Psoas muscle (tissue), 8 donors: Measurements from ENCODE around the gene SACS. TPM values are rescaled to one million over a fixed set of nuclear protein-coding genes. Genes with fewer than 3 reads are reported as not detected.

ENCODE experiments used
- ATAC-seq, 4 donors: fragments of 200-7000 bp; cut with Tn5 transposase; one replicate each; pipeline ENCODE4 v1.9.1; 2020; ENCODE audit warnings: moderate library complexity in 3 of 4, mild to moderate bottlenecking in 2 of 4
- DNase-seq, 2 donors: peaks; one replicate each; pipeline ENCODE4 v3.0.0-alpha.2; 2020
- H3K27ac ChIP-seq: fragments of 200-600 bp; one replicate; pipeline ENCODE4 v1.8.0; 2022
- H3K27me3 ChIP-seq, 3 donors: fragments of 200-600 bp in 1 of 3; one replicate each; pipeline versions ENCODE4 v1.6.1 to v1.8.0; 2013 to 2022; ENCODE audit warnings: low read length in 2 of 3, mild to moderate bottlenecking in 2 of 3, moderate library complexity in 1 of 3; ENCODE audit not compliant: insufficient read depth in 3 of 3
- H3K36me3 ChIP-seq, 2 donors: fragments of 200-600 bp in 1 of 2; one replicate each; pipeline versions ENCODE4 v1.6.1 to v1.8.0; 2013 to 2022; ENCODE audit warnings: low read depth in 1 of 2, mild to moderate bottlenecking in 1 of 2, moderate library complexity in 1 of 2; ENCODE audit not compliant: insufficient read depth in 1 of 2
- H3K4me1 ChIP-seq: fragments of 200-600 bp; one replicate; pipeline ENCODE4 v1.8.0; 2022
- H3K4me3 ChIP-seq: fragments of 200-600 bp; one replicate; pipeline ENCODE4 v1.8.0; 2022; ENCODE audit warnings: mild to moderate bottlenecking
- H3K9me3 ChIP-seq: fragments of 200-600 bp; one replicate; pipeline ENCODE4 v1.8.0; 2022
- CTCF ChIP-seq: fragments of 200-600 bp; IDR thresholded peaks from one replicate; pipeline ENCODE4 v1.8.0; 2022; ENCODE audit warnings: antibody characterized with exemption
- WGBS, 3 donors: extraction: QIAGEN DNeasy Blood & Tissue Kit; methylation state at CpG; one replicate each; pipeline versions ENCODE4 v1.1.6 to v1.1.7; 2013; 5-methylcytosine and 5-hydroxymethylcytosine counted together
- intact Hi-C, 2 donors: fragments of 100-400 bp; cut with DNase I; formaldehyde crosslinking; loops; one replicate each; pipeline versions ENCODE4 v1.11.0 to v1.14.2; 2022
- long read RNA-seq, 2 donors: library from polyadenylated mRNA; unstranded; transcript quantifications; one replicate each; pipeline ENCODE4 v2.0.0, GENCODE V29; 2021
- polyA plus RNA-seq, 3 donors: library from polyadenylated mRNA; stranded (reverse); fragments of 200-250 nt; gene quantifications; one replicate each; pipeline ENCODE4 v1.2.3, GENCODE V29; 2013
- total RNA-seq, 4 donors: library from RNA; stranded (reverse); fragmentation: NEBNext Ultra II Directional in 2 of 4; extraction: Animal tissue kit (Norgen Biotek cat#: 25700) in 2 of 4; gene quantifications; one replicate each; pipeline versions ENCODE4 v1.2.1 to v1.2.4, GENCODE V29; 2021 to 2023
- donor health status: healthy with polysubstance abuse.
- donor health status: DM: no; HTN: no; CAD: no; lungs with moderate emphysema.
- donor health status: Bipolar disorder and iron deficiency.
- donor health status: healthy.
- donor health status: DM: yes; HTN: yes; CAD: no.
- donor health status: DM: no; HTN: no; CAD: no.
- donor health status: DM: no; HTN: no; CAD: no.
- donor health status: DM: yes; HTN: yes; CAD: no.

SACS gene, protein sequence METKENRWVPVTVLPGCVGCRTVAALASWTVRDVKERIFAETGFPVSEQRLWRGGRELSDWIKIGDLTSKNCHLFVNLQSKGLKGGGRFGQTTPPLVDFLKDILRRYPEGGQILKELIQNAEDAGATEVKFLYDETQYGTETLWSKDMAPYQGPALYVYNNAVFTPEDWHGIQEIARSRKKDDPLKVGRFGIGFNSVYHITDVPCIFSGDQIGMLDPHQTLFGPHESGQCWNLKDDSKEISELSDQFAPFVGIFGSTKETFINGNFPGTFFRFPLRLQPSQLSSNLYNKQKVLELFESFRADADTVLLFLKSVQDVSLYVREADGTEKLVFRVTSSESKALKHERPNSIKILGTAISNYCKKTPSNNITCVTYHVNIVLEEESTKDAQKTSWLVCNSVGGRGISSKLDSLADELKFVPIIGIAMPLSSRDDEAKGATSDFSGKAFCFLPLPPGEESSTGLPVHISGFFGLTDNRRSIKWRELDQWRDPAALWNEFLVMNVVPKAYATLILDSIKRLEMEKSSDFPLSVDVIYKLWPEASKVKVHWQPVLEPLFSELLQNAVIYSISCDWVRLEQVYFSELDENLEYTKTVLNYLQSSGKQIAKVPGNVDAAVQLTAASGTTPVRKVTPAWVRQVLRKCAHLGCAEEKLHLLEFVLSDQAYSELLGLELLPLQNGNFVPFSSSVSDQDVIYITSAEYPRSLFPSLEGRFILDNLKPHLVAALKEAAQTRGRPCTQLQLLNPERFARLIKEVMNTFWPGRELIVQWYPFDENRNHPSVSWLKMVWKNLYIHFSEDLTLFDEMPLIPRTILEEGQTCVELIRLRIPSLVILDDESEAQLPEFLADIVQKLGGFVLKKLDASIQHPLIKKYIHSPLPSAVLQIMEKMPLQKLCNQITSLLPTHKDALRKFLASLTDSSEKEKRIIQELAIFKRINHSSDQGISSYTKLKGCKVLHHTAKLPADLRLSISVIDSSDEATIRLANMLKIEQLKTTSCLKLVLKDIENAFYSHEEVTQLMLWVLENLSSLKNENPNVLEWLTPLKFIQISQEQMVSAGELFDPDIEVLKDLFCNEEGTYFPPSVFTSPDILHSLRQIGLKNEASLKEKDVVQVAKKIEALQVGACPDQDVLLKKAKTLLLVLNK (N-terminal part only)
- total RNA-seq (10 to 100 TPM; 17.3 to 56.1 (median 43.5) TPM), polyA plus RNA-seq (10 to 100 TPM in 2 of 3 donors, 1 to 10 TPM in 1; 6.3 to 13.1 (median 11.2) TPM)
- long read RNA-seq, donor 1, partial matches to known transcripts, result 5 of 13 reads
- long read RNA-seq, donor 1, other reads (novel, unspliced or antisense), result 7 of 13 reads
- long read RNA-seq, donor 2, full-length matches to known transcripts, result 1 of 20 reads
- long read RNA-seq, donor 2, partial matches to known transcripts, result 6 of 20 reads
- long read RNA-seq, donor 2, other reads (novel, unspliced or antisense), result 13 of 20 reads

DNA sequence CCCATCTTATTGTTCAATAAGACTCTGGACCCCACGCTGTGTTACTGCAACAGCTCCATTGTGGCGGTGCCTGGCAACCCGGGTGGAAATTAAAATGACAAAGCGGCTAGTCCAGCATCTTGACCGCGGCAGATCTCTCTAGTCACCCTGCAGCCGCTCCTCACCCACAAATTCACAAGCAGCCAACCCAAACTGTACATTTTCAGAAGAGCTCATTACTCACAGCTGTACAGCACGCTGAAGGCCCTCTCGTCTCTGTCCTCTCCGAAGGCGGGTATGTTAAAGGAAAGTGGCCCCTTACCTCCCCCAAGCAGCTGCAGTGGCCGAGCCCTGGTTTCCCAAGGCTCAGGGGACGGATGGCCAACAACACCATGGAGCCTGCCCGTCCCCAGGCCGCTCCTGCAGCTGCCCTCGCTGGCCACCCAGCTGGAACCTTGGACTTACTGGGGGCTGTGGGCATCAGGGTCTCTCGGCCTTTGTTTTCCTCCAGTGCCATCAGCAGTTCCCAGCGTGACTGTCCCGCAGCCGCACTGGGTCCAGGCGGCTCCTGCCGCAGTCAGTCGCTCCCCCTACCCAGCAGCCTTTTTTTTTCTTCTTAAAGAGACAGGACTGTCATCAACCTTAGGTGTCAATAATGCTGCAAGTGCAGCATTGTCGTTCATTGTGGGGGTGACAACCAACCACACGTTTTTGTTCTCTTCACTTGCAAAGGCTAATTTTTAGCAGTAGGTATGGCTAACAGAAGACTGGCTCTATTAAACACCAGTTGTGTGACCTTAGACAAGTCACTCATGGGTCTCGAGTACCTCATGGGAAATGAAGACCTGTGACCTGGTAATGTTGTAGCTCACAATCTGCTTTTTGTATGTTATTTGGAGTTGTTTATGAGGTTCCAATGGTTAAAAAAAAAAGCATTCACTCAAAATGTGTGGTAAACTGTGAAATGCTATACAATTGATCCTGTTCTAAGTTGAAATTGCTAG lies at the start of gene SACS:
TSS of gene SACS (minus strand) at position 532 of the 983 bp plus-strand sequence. CDS start 22,463 bp downstream, outside the sequence.
- no peaks in the 10 kb centered on the region for H3K36me3 ChIP-seq
- no peaks in the 10 kb centered on the region for H3K27me3 ChIP-seq
- intact Hi-C loops, result loop anchor here in 1 of 2 donors (5.0 kb wide), 1 partner anchor 56 kb away; no protein-coding TSS in a partner anchor
- peak within 1 kb of the TSS; percentile 75 for H3K4me3 ChIP-seq
- TF ChIP-seq CTCF, result no peak
- DNase-seq (peak in 1 of 2 donors; percentile 66), ATAC-seq (peak; percentile 71 to 83 (median 78))
- H3K4me1 ChIP-seq, result peaks cover 48% of the 10 kb centered on the region
- WGBS, 3 donors, result 4 to 6% (median 5%) methylated on average over 26 of the region's 26 CpGs
- peak within 1 kb of the TSS; percentile 82 for H3K27ac ChIP-seq
- no peaks in the 10 kb centered on the region for H3K9me3 ChIP-seq

DNA sequence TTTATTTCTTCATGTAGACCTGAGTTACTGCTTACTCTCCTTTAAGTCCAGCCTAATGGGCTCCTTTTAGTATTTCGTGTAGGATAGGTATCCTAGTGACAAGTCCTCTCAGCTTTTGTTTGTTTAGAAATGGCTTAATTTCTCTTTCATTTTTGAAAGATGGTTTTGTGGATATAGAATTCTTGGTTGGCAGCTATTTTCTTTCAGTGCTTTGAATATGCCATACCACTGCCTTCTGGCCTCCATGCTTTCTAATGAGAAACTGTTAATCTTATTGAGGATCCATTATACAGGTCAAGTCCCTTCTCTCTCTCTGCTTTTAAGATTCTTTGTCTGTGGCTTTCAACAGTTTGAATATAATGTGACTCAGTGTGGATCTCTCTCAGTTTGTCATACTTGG lies 46.8 kb upstream of the SACS start:
- no peak for DNase-seq
- H3K4me3 ChIP-seq, result no peak overlapping the region
- H3K36me3 ChIP-seq, result no peaks in the 10 kb centered on the region
- H3K9me3 ChIP-seq, result peaks cover 11% of the 10 kb centered on the region
- H3K27me3 ChIP-seq, result no peaks in the 10 kb centered on the region
- no peak for ATAC-seq
- TF ChIP-seq CTCF, result no peak
- intact Hi-C loops, result no loop called here
- H3K4me1 ChIP-seq, result no peaks in the 10 kb centered on the region
- WGBS, 3 donors, result 85 to 95% (median 91%) methylated on average over 1 of the region's 1 CpG
- no peak overlapping the region for H3K27ac ChIP-seq

- H3K9me3 ChIP-seq, result peaks cover 11% of the 10 kb centered on the region
- intact Hi-C loops, result no loop called here
- H3K36me3 ChIP-seq, result no peaks in the 10 kb centered on the region
- ATAC-seq (no peak), DNase-seq (no peak)
- no peak overlapping the region for H3K4me3 ChIP-seq
- no peak overlapping the region for H3K27ac ChIP-seq
- no peaks in the 10 kb centered on the region for H3K4me1 ChIP-seq
- no peaks in the 10 kb centered on the region for H3K27me3 ChIP-seq
- TF ChIP-seq CTCF, result no peak
These were observed 43.6 kb upstream of the SACS start for GRCh38 chr13:23477101-23477500.
